ENCODE data around the gene CTXND1. TPM values are rescaled to one million over a fixed set of nuclear protein-coding genes. Genes with fewer than 3 reads are reported as not detected.

CTXND1 gene
- total RNA-seq, 4 donors from 2014 or later: 0.33 to 0.80 (median 0.56) TPM

DNA sequence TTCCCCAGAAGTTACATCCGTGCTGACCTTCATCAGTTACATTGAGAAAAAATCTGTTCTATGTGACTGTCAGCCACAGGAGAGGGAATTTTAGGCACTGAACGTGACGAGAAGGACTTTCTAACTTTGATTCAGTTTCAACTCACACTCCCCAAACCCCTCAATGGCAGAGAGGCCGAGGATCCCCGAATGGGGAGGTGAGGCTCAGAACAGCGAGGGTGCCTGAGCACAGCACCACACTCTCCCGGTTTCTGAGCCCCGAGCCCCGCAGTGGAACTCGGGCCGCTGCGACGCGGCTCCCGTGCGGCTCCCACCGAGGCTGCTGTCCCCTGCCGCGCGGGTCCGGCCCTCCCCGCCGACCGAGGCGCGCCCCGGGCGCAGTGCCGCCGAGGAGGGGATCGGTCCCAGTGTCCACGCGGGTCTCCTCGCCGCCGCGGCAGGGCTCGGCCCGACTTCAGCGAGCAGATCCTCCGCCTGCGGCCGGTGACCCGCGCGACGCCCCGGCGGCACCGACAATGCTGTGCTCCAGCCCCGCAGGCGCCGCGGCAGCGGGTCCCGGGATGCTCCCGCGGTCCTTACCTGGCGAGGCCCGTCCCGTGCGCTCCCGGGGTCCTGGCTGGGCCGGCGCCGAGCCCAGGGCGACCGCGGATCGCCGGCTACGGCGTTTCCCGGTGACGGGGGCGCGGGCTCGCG is 439 bp downstream of the CTXND1 start:
- H3K4me3 ChIP-seq: peak overlapping the region; percentile 48 to 55 (median 51)
- H3K4me1 ChIP-seq: peaks cover 0 to 15% (median 12%) of the 10 kb centered on the region in 4 donors
- WGBS: under 1% methylated on average over 31 of the region's 79 CpGs

DNA sequence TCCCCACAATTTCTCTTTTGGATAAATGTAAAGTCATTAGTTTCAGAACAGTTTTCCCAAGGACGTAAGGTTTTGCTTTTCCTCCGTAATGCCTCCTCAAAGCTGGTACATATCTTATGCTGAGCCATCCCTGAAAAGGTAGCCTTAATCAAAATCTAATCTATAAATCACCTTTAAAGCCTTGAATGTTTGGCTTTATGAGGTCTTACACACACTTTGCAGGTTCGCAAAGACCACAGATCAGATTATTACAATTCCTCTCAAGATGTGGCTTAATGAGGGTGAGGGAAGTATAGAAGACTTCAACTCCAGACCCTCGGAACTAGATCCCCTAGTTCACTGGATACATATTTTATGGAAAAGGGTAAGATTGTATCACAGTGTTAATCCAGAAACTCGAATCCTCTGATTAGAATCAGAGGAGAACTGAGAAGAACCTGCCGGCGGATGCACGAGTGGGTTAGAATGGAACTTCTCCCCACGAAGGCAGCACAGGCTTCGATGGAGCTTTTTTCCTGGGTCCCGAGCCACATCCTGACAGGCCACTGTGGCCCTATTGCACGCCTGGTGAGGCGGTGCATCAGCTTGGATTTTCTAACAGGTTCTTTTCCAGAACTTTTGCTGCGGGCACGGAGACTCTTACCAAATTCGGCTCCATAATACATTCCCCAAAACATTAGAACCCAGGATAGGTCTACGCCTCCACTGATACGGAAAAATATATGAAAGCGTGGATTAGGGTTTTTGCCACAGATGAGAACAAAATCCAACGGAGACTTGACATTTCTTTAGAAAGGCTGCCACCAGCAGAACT is 1.2 kb downstream of the CTXND1 start:
- DNase-seq (ENCODE audit: extremely low spot score): no peak
- Histone ChIP-seq H3K4me1 (peaks cover 0 to 15% (median 12%) of the 10 kb centered on the region in 4 donors), H3K27ac (replicated peaks in 1 of 4) (peak overlapping the region in 3 of 4 donors; percentile 40 to 66 (median 49)), H3K36me3 (peaks cover 0 to 2% (median 0%) of the 10 kb centered on the region in 4 donors), H3K27me3 (peaks cover 5 to 83% (median 33%) of the 10 kb centered on the region in 4 donors), H3K9me3 (no peaks in the 10 kb centered on the region), H3K4me3 (peak overlapping the region; percentile 48 to 55 (median 51))
- TF ChIP-seq POLR2AphosphoS5 (IDR thresholded peaks at IDR 0.05) (no peak), CTCF (IDR thresholded peaks at IDR 0.05) (no peak), POLR2A (IDR thresholded peaks at IDR 0.05; ENCODE audit: low read depth) (no peak), EP300 (IDR thresholded peaks at IDR 0.05) (no peak)
- WGBS: 74% methylated on average over 20 of the region's 20 CpGs
- intact Hi-C loops (cut with DNase I): no loop called here

More for the DNA sequence above, 439 bp downstream of the CTXND1 start:
- no peak for TF ChIP-seq CTCF (IDR thresholded peaks at IDR 0.05)
- TF ChIP-seq POLR2A (IDR thresholded peaks at IDR 0.05; ENCODE audit: low read depth): no peak
- no peak for TF ChIP-seq EP300 (IDR thresholded peaks at IDR 0.05)
- no peak for TF ChIP-seq POLR2AphosphoS5 (IDR thresholded peaks at IDR 0.05)
- no peak for DNase-seq (ENCODE audit: extremely low spot score)
- Histone ChIP-seq H3K27me3 (peaks cover 5 to 86% (median 33%) of the 10 kb centered on the region in 4 donors), H3K9me3 (no peaks in the 10 kb centered on the region), H3K27ac (replicated peaks in 1 of 4) (peak overlapping the region; percentile 40 to 66 (median 52)), H3K36me3 (peaks cover 0 to 2% (median 0%) of the 10 kb centered on the region in 4 donors)
- intact Hi-C loops (cut with DNase I): no loop called here

DNA sequence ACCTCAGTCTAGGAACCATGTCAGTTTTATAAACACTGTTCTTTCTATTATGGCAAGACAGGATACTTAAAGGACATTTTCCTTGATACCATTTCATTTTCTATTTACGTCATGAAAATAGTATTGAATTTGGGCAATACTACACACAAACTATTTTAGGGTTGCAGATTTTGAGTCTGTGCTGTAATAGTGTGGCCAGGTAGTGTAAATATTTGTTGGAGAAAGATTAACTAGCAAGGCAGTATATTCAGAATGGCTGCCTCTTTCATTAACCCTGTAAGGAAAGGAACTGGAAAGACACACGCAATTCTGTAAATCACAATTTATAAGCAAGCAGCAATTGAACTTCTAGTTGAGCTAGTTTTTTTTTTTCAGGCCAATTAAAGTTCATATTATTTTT is 2.0 kb downstream of the CTXND1 start:
- Histone ChIP-seq H3K36me3 (peaks cover 0 to 2% (median 0%) of the 10 kb centered on the region in 4 donors), H3K4me1 (peaks cover 0 to 15% (median 12%) of the 10 kb centered on the region in 4 donors), H3K27ac (replicated peaks in 1 of 4) (no peak overlapping the region), H3K4me3 (no peak overlapping the region), H3K27me3 (peaks cover 5 to 82% (median 33%) of the 10 kb centered on the region in 4 donors), H3K9me3 (no peaks in the 10 kb centered on the region)
- 66% methylated on average over 2 of the region's 2 CpGs for WGBS
- DNase-seq (ENCODE audit: extremely low spot score): no peak
- TF ChIP-seq POLR2AphosphoS5 (IDR thresholded peaks at IDR 0.05): no peak
- TF ChIP-seq POLR2A (IDR thresholded peaks at IDR 0.05; ENCODE audit: low read depth): no peak
- TF ChIP-seq EP300 (IDR thresholded peaks at IDR 0.05): no peak
- no peak for TF ChIP-seq CTCF (IDR thresholded peaks at IDR 0.05)
- intact Hi-C loops (cut with DNase I): no loop called here

GRCh38 chr15:80247320-80247719 is 4.7 kb downstream of the CTXND1 start:
- intact Hi-C loops (cut with DNase I): no loop called here
- Histone ChIP-seq H3K36me3 (peaks cover 0 to 2% (median 0%) of the 10 kb centered on the region in 4 donors), H3K4me1 (peaks cover 0 to 14% (median 11%) of the 10 kb centered on the region in 4 donors), H3K9me3 (no peaks in the 10 kb centered on the region), H3K4me3 (no peak overlapping the region), H3K27ac (replicated peaks in 1 of 4) (peak overlapping the region in 3 of 4 donors; percentile 30 to 48 (median 38)), H3K27me3 (peaks cover 5 to 82% (median 22%) of the 10 kb centered on the region in 4 donors)
- 47% methylated on average over 1 of the region's 1 CpG for WGBS
- no peak for TF ChIP-seq CTCF (IDR thresholded peaks at IDR 0.05)
- no peak for TF ChIP-seq POLR2AphosphoS5 (IDR thresholded peaks at IDR 0.05)
- no peak for TF ChIP-seq EP300 (IDR thresholded peaks at IDR 0.05)
- TF ChIP-seq POLR2A (IDR thresholded peaks at IDR 0.05; ENCODE audit: low read depth): no peak
- no peak for DNase-seq (ENCODE audit: extremely low spot score)

Measured in esophagus muscularis mucosa (tissue), 4 donors.